ENCODE data around the gene EBP. TPM values are rescaled to one million over a fixed set of nuclear protein-coding genes. Genes with fewer than 3 reads are reported as not detected.

Gene EBP
- polyA plus RNA-seq, 1 donor from 2014 or later, result 134 TPM

DNA sequence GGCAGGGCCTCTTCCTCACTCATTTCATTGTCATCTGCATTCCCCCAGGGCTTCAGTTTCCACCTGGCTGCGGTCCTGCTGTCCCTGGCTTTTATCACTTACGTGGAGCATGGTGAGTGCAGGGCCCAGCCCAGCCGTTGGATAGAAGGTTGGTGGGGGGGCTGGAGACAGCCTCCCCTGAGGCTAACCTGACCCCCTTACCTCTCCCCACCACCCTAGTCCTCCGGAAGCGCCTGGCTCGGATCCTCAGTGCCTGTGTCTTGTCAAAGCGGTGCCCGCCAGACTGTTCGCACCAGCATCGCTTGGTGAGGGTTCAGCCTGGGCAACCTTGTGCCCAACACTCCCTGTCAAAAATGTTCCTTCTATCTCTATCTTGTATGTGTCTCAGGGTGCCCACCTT is 5.8 kb upstream of the EBP start:
- no peaks in the 10 kb centered on the region for H3K36me3 ChIP-seq (ENCODE audit: insufficient read depth, low read length)
- H3K9me2 ChIP-seq (ENCODE audit: insufficient read depth, low read length), result no peaks in the 10 kb centered on the region
- no peak overlapping the region for H3K9ac ChIP-seq (ENCODE audit: low read length)
- no peak overlapping the region for H2AFZ ChIP-seq (ENCODE audit: low read depth, low read length)
- no peaks in the 10 kb centered on the region for H3K27me3 ChIP-seq (ENCODE audit: insufficient read depth, low read depth, low read length)
- no peak overlapping the region for H3K4me3 ChIP-seq (ENCODE audit: low read length)
- H3K79me2 ChIP-seq (replicated peaks; ENCODE audit: insufficient read depth, low read length), result no peaks in the 10 kb centered on the region
- H3F3A ChIP-seq (ENCODE audit: insufficient read depth, low read length, poor library complexity, severe bottlenecking), result no peaks in the 10 kb centered on the region
- H3K4me2 ChIP-seq (ENCODE audit: low read length), result no peak overlapping the region
- TF ChIP-seq POLR2AphosphoS5 (IDR thresholded peaks at IDR 0.05) (no peak), TAF1 (IDR thresholded peaks at IDR 0.05; ENCODE audit: low read depth) (no peak), EP300 (conservative IDR thresholded peaks at IDR 0.05; ENCODE audit: poor library complexity, severe bottlenecking) (no peak), SMC3 (conservative IDR thresholded peaks at IDR 0.05; ENCODE audit: poor library complexity) (no peak), MXI1 (conservative IDR thresholded peaks at IDR 0.05; ENCODE audit: poor library complexity, severe bottlenecking) (no peak), RAD21 (conservative IDR thresholded peaks at IDR 0.05) (no peak), EZH2 (IDR thresholded peaks at IDR 0.05; ENCODE audit: borderline replicate concordance, insufficient read depth, low read length, poor library complexity, severe bottlenecking) (no peak)
- TF ChIP-seq, protein P1, sequence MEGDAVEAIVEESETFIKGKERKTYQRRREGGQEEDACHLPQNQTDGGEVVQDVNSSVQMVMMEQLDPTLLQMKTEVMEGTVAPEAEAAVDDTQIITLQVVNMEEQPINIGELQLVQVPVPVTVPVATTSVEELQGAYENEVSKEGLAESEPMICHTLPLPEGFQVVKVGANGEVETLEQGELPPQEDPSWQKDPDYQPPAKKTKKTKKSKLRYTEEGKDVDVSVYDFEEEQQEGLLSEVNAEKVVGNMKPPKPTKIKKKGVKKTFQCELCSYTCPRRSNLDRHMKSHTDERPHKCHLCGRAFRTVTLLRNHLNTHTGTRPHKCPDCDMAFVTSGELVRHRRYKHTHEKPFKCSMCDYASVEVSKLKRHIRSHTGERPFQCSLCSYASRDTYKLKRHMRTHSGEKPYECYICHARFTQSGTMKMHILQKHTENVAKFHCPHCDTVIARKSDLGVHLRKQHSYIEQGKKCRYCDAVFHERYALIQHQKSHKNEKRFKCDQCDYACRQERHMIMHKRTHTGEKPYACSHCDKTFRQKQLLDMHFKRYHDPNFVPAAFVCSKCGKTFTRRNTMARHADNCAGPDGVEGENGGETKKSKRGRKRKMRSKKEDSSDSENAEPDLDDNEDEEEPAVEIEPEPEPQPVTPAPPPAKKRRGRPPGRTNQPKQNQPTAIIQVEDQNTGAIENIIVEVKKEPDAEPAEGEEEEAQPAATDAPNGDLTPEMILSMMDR (IDR thresholded peaks at IDR 0.05; ENCODE audit: poor library complexity, severe bottlenecking), result no peak
- TF ChIP-seq, protein P2, sequence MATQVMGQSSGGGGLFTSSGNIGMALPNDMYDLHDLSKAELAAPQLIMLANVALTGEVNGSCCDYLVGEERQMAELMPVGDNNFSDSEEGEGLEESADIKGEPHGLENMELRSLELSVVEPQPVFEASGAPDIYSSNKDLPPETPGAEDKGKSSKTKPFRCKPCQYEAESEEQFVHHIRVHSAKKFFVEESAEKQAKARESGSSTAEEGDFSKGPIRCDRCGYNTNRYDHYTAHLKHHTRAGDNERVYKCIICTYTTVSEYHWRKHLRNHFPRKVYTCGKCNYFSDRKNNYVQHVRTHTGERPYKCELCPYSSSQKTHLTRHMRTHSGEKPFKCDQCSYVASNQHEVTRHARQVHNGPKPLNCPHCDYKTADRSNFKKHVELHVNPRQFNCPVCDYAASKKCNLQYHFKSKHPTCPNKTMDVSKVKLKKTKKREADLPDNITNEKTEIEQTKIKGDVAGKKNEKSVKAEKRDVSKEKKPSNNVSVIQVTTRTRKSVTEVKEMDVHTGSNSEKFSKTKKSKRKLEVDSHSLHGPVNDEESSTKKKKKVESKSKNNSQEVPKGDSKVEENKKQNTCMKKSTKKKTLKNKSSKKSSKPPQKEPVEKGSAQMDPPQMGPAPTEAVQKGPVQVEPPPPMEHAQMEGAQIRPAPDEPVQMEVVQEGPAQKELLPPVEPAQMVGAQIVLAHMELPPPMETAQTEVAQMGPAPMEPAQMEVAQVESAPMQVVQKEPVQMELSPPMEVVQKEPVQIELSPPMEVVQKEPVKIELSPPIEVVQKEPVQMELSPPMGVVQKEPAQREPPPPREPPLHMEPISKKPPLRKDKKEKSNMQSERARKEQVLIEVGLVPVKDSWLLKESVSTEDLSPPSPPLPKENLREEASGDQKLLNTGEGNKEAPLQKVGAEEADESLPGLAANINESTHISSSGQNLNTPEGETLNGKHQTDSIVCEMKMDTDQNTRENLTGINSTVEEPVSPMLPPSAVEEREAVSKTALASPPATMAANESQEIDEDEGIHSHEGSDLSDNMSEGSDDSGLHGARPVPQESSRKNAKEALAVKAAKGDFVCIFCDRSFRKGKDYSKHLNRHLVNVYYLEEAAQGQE (IDR thresholded peaks at IDR 0.05; ENCODE audit: borderline replicate concordance), result no peak
- no peaks in the 10 kb centered on the region for H3K9me3 ChIP-seq (ENCODE audit: low read length)
- no peaks in the 10 kb centered on the region for H4K20me1 ChIP-seq (ENCODE audit: insufficient read depth)
- H3K27ac ChIP-seq (ENCODE audit: low read length), result no peak overlapping the region

DNA sequence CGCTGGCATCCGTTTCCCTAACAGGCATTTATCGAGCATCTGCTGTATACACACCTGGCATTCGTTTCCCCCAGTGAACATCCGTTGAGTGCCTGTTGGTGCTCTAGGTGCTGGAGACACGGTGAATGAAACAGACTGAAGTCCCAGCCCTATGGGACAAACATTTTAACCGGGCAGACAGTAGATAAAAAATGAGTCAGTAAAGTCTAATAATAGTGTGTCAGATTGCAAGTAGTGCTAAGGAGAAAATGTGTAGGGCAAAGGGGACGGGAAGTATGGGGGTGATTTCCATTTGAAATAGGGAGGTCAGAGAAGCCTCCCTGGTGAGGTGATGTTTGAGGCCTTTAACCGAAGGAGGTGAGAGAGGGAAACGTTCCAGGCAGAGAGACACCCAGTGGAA is 5.3 kb upstream of the EBP start:
- Histone ChIP-seq H3K27ac (ENCODE audit: low read length) (no peak overlapping the region), H3K4me2 (ENCODE audit: low read length) (no peak overlapping the region), H3K9ac (ENCODE audit: low read length) (no peak overlapping the region), H3K4me3 (ENCODE audit: low read length) (no peak overlapping the region), H3K36me3 (ENCODE audit: insufficient read depth, low read length) (no peaks in the 10 kb centered on the region), H3K79me2 (replicated peaks; ENCODE audit: insufficient read depth, low read length) (no peaks in the 10 kb centered on the region), H3K27me3 (ENCODE audit: insufficient read depth, low read depth, low read length) (no peaks in the 10 kb centered on the region), H3F3A (ENCODE audit: insufficient read depth, low read length, poor library complexity, severe bottlenecking) (no peaks in the 10 kb centered on the region), H3K9me3 (ENCODE audit: low read length) (no peaks in the 10 kb centered on the region), H3K9me2 (ENCODE audit: insufficient read depth, low read length) (no peaks in the 10 kb centered on the region), H4K20me1 (ENCODE audit: insufficient read depth) (no peaks in the 10 kb centered on the region), H2AFZ (ENCODE audit: low read depth, low read length) (no peak overlapping the region)
- TF ChIP-seq TAF1 (IDR thresholded peaks at IDR 0.05; ENCODE audit: low read depth), result no peak
- TF ChIP-seq, protein P2 (IDR thresholded peaks at IDR 0.05; ENCODE audit: borderline replicate concordance), result no peak
- TF ChIP-seq RAD21 (conservative IDR thresholded peaks at IDR 0.05), result no peak
- TF ChIP-seq, protein P1 (IDR thresholded peaks at IDR 0.05; ENCODE audit: poor library complexity, severe bottlenecking), result no peak
- TF ChIP-seq SMC3 (conservative IDR thresholded peaks at IDR 0.05; ENCODE audit: poor library complexity), result no peak
- TF ChIP-seq EZH2 (IDR thresholded peaks at IDR 0.05; ENCODE audit: borderline replicate concordance, insufficient read depth, low read length, poor library complexity, severe bottlenecking), result no peak
- no peak for TF ChIP-seq EP300 (conservative IDR thresholded peaks at IDR 0.05; ENCODE audit: poor library complexity, severe bottlenecking)
- no peak for TF ChIP-seq MXI1 (conservative IDR thresholded peaks at IDR 0.05; ENCODE audit: poor library complexity, severe bottlenecking)
- TF ChIP-seq POLR2AphosphoS5 (IDR thresholded peaks at IDR 0.05), result no peak
